Stomach (tissue), 4 donors: ENCODE results near the gene WDR44.

Experiments used
- EP300 ChIP-seq: sonication (generic); formaldehyde crosslinking; IDR thresholded peaks from one replicate; pipeline ENCODE4 v1.6.1; 2017; ENCODE audit warnings: antibody characterized with exemption
- POLR2A ChIP-seq, 4 donors: fragments of 450-650 bp; IDR thresholded peaks; one replicate each; pipeline ENCODE4 v1.6.1; 2016; ENCODE audit warnings: antibody characterized with exemption in 4 of 4, control low read depth in 2 of 4, mild to moderate bottlenecking in 1 of 4, moderate library complexity in 1 of 4
- POLR2AphosphoS5 ChIP-seq, 3 donors: sonication (generic); formaldehyde crosslinking; IDR thresholded peaks; one replicate each; pipeline ENCODE4 v1.6.1; 2016; ENCODE audit warnings: antibody characterized with exemption in 3 of 3
- TF ChIP-seq, protein P1 (sequence below), 7 experiments: fragments of 450-650 bp in 4 of 7; fragments of 200-600 bp in 3 of 7; sonication (generic) in 3 of 7; IDR thresholded peaks; one replicate each; pipeline ENCODE4 v1.5.1; 2016 to 2019; ENCODE audit warnings: antibody characterized with exemption in 7 of 7, control low read depth in 2 of 7, mild to moderate bottlenecking in 1 of 7

GRCh38 chrX:118350706-118351105 lies 4.8 kb downstream of the WDR44 start:
- no peak for TF ChIP-seq POLR2A (IDR thresholded peaks at IDR 0.05)
- TF ChIP-seq, protein P1, sequence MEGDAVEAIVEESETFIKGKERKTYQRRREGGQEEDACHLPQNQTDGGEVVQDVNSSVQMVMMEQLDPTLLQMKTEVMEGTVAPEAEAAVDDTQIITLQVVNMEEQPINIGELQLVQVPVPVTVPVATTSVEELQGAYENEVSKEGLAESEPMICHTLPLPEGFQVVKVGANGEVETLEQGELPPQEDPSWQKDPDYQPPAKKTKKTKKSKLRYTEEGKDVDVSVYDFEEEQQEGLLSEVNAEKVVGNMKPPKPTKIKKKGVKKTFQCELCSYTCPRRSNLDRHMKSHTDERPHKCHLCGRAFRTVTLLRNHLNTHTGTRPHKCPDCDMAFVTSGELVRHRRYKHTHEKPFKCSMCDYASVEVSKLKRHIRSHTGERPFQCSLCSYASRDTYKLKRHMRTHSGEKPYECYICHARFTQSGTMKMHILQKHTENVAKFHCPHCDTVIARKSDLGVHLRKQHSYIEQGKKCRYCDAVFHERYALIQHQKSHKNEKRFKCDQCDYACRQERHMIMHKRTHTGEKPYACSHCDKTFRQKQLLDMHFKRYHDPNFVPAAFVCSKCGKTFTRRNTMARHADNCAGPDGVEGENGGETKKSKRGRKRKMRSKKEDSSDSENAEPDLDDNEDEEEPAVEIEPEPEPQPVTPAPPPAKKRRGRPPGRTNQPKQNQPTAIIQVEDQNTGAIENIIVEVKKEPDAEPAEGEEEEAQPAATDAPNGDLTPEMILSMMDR (IDR thresholded peaks at IDR 0.05): no peak
- no peak for TF ChIP-seq EP300
- TF ChIP-seq POLR2AphosphoS5 (IDR thresholded peaks at IDR 0.05): no peak
